ENCODE measurements around the gene GPRIN3. TPM values are rescaled to one million over a fixed set of nuclear protein-coding genes. Genes with fewer than 3 reads are reported as not detected.

GPRIN3 gene
- total and polyA plus RNA-seq, 2 donors (not counting 1 experiment from before 2014, with no cell fraction given) = 0.22 to 1.5 TPM

- no peaks in the 10 kb centered on the region for H3K9me3 Mint-ChIP-seq (ENCODE audit: insufficient read depth)
- Histone ChIP-seq H3K4me1 (ENCODE audit: control insufficient read depth in 2 of 2, insufficient read depth in 2 of 2, low read length in 2 of 2) (peaks cover 0 to 4% of the 10 kb centered on the region in 2 donors), H3K4me2 (replicated peaks; ENCODE audit: low read depth, low read length, poor library complexity, severe bottlenecking) (no peak overlapping the region), H3K79me2 (ENCODE audit: control insufficient read depth, insufficient read depth, low read length) (no peaks in the 10 kb centered on the region), H3K36me3 (replicated peaks in 1 of 2; ENCODE audit: control extremely low read depth in 1 of 2, control insufficient read depth in 1 of 2, extremely low read depth in 1 of 2, insufficient read depth in 2 of 2, low read length in 1 of 2) (no peaks in the 10 kb centered on the region), H3K9ac (ENCODE audit: low read length) (no peak overlapping the region), H4K20me1 (ENCODE audit: control insufficient read depth, insufficient read depth, low read length, poor library complexity, severe bottlenecking) (no peaks in the 10 kb centered on the region), H3K4me3 (ENCODE audit: control extremely low read depth in 1 of 5, extremely low read depth in 1 of 5, insufficient read depth in 1 of 5, low read depth in 2 of 5, low read length in 4 of 5) (no peak overlapping the region), H3K27me3 (replicated peaks in 1 of 4; ENCODE audit: control extremely low read depth in 1 of 4, control insufficient read depth in 3 of 4, insufficient read depth in 4 of 4, low read length in 3 of 4) (no peaks in the 10 kb centered on the region), H3K27ac (ENCODE audit: low read length in 2 of 2) (no peak overlapping the region), H3K9me3 (ENCODE audit: control extremely low read depth in 1 of 3, control insufficient read depth in 2 of 3, insufficient read depth in 1 of 3, low read length in 2 of 3) (no peaks in the 10 kb centered on the region), H2AFZ (ENCODE audit: insufficient read depth, low read depth, low read length, poor library complexity, severe bottlenecking) (no peak overlapping the region)
- POLR2A ChIA-PET = no interaction called here
- intact Hi-C loops (cut with micrococcal nuclease) = no loop called here
- no peaks in the 10 kb centered on the region for H3K27me3 Mint-ChIP-seq
- no peak overlapping the region for H3K4me3 Mint-ChIP-seq
- no peaks in the 10 kb centered on the region for H3K4me1 Mint-ChIP-seq
- H3K27ac Mint-ChIP-seq = no peak overlapping the region
- TF ChIP-seq EZH2 (IDR thresholded peaks at IDR 0.05; ENCODE audit: borderline replicate concordance, insufficient read depth, low read depth, low read length, poor library complexity, severe bottlenecking) (no peak), CTCF (IDR thresholded peaks at IDR 0.05) (no peak)
- no peak for DNase-seq
- no peak for ATAC-seq (ENCODE audit: low read depth)
- CTCF ChIA-PET = no interaction called here
Measured at GRCh38 chr4:89243733-89244252, 63.8 kb downstream of the GPRIN3 start.

GRCh38 chr4:89242864-89243732 lies 64.5 kb downstream of the GPRIN3 start:
- Histone ChIP-seq H2AFZ (ENCODE audit: insufficient read depth, low read depth, low read length, poor library complexity, severe bottlenecking) (no peak overlapping the region), H3K9me3 (ENCODE audit: control extremely low read depth in 1 of 3, control insufficient read depth in 2 of 3, insufficient read depth in 1 of 3, low read length in 2 of 3) (no peaks in the 10 kb centered on the region), H3K27me3 (replicated peaks in 1 of 4; ENCODE audit: control extremely low read depth in 1 of 4, control insufficient read depth in 3 of 4, insufficient read depth in 4 of 4, low read length in 3 of 4) (no peaks in the 10 kb centered on the region), H3K9ac (ENCODE audit: low read length) (no peak overlapping the region), H3K79me2 (ENCODE audit: control insufficient read depth, insufficient read depth, low read length) (no peaks in the 10 kb centered on the region), H3K4me1 (ENCODE audit: control insufficient read depth in 2 of 2, insufficient read depth in 2 of 2, low read length in 2 of 2) (peaks cover 0 to 4% of the 10 kb centered on the region in 2 donors), H3K4me3 (ENCODE audit: control extremely low read depth in 1 of 5, extremely low read depth in 1 of 5, insufficient read depth in 1 of 5, low read depth in 2 of 5, low read length in 4 of 5) (no peak overlapping the region), H3K27ac (ENCODE audit: low read length in 2 of 2) (no peak overlapping the region), H3K4me2 (replicated peaks; ENCODE audit: low read depth, low read length, poor library complexity, severe bottlenecking) (no peak overlapping the region), H4K20me1 (ENCODE audit: control insufficient read depth, insufficient read depth, low read length, poor library complexity, severe bottlenecking) (no peaks in the 10 kb centered on the region), H3K36me3 (replicated peaks in 1 of 2; ENCODE audit: control extremely low read depth in 1 of 2, control insufficient read depth in 1 of 2, extremely low read depth in 1 of 2, insufficient read depth in 2 of 2, low read length in 1 of 2) (no peaks in the 10 kb centered on the region)
- H3K4me1 Mint-ChIP-seq = no peaks in the 10 kb centered on the region
- no peak for ATAC-seq (ENCODE audit: low read depth)
- DNase-seq = no peak
- CTCF ChIA-PET = interaction anchor here (1.0 to 2.1 kb wide), 2 partner anchors 17 to 192 kb away, joined by 3 to 5 read pairs; no protein-coding TSS in a partner anchor
- no peak overlapping the region for H3K4me3 Mint-ChIP-seq
- intact Hi-C loops (cut with micrococcal nuclease) = no loop called here
- no peaks in the 10 kb centered on the region for H3K27me3 Mint-ChIP-seq
- WGBS (ENCODE audit: insufficient coverage) = no CpG with 5 or more reads among the region's 5 CpGs
- no peak for TF ChIP-seq EZH2 (IDR thresholded peaks at IDR 0.05; ENCODE audit: borderline replicate concordance, insufficient read depth, low read depth, low read length, poor library complexity, severe bottlenecking)
- TF ChIP-seq CTCF (IDR thresholded peaks at IDR 0.05) = no peak
- H3K27ac Mint-ChIP-seq = no peak overlapping the region
- no peaks in the 10 kb centered on the region for H3K9me3 Mint-ChIP-seq (ENCODE audit: insufficient read depth)
- POLR2A ChIA-PET = no interaction called here
